Esophagus squamous epithelium (tissue), 4 donors: ENCODE data around the gene CD44.

ENCODE experiments used
- POLR2A ChIP-seq, 4 donors: fragments of 450-650 bp; IDR thresholded peaks; one replicate each; pipeline ENCODE4 v1.6.1; 2017; ENCODE audit warnings: antibody characterized with exemption in 4 of 4, mild to moderate bottlenecking in 4 of 4, moderate library complexity in 3 of 4
- TF ChIP-seq, protein P1 (sequence below), 6 experiments: fragments of 450-650 bp in 4 of 6; fragments of 200-600 bp in 2 of 6; sonication (generic) in 2 of 6; IDR thresholded peaks; one replicate each; pipeline ENCODE4 v1.5.1; 2016 to 2019; ENCODE audit warnings: antibody characterized with exemption in 6 of 6, mild to moderate bottlenecking in 4 of 6, moderate library complexity in 4 of 6

DNA sequence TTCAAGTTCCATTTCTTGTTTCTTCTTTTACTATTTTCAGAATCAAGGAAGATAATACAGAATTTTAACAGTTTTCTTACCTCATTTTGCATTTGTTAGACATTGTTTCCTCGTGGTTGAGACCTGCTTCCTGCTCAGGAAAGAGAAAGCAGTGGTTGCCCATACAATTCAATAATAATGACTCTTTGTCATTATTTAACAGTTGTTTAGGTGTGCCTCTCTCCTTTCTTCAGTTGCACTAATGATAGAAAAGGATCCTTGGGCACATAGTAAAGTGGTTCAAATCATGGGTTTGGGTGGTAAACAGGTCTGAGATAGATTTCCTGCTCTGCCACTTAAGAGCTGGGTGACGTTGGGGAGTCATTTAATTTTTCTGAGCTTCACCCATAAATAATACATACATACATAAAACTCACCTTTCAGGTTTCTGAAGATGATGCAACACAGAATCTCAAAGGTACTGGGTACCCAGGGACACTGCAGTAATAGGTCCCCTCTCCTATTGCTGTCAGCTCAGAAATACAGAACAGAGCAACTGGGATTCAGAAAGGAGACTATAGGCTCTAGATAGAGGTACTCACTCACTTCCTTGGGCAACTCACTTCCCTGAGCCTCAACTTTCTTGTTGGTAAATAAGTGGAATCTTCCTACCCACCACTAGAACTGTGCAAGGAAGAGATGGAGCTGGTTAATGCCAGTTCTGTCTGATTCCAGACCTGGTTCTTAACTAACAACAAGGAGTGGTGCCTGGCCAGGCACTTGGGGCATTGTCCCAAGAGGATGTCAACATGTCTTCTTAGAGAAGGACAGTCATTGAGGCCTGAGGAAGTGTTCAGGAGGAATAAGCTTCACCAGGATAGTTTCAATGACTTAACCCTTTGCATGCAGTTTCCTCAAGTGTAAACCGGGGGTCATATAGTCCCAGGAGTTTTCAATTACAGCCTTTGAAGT lies 34.9 kb downstream of the CD44 start:
- TF ChIP-seq, protein P1, sequence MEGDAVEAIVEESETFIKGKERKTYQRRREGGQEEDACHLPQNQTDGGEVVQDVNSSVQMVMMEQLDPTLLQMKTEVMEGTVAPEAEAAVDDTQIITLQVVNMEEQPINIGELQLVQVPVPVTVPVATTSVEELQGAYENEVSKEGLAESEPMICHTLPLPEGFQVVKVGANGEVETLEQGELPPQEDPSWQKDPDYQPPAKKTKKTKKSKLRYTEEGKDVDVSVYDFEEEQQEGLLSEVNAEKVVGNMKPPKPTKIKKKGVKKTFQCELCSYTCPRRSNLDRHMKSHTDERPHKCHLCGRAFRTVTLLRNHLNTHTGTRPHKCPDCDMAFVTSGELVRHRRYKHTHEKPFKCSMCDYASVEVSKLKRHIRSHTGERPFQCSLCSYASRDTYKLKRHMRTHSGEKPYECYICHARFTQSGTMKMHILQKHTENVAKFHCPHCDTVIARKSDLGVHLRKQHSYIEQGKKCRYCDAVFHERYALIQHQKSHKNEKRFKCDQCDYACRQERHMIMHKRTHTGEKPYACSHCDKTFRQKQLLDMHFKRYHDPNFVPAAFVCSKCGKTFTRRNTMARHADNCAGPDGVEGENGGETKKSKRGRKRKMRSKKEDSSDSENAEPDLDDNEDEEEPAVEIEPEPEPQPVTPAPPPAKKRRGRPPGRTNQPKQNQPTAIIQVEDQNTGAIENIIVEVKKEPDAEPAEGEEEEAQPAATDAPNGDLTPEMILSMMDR (IDR thresholded peaks at IDR 0.05) = no peak
- TF ChIP-seq POLR2A (IDR thresholded peaks at IDR 0.05) = no peak
